ENCODE data around the gene CKS1B. TPM values are rescaled to one million over a fixed set of nuclear protein-coding genes. Genes with fewer than 3 reads are reported as not detected.
"Not testable (repeated sequence)": the region's sequence is repeated elsewhere in the genome, so short reads cannot be mapped to it uniquely, and the experiment has no call there.

Gene CKS1B
- total RNA-seq, 3 donors from 2014 or later (not counting 1 experiment from before 2014, with no cell fraction given), result 8.5 to 13.0 (median 12.9) TPM

DNA sequence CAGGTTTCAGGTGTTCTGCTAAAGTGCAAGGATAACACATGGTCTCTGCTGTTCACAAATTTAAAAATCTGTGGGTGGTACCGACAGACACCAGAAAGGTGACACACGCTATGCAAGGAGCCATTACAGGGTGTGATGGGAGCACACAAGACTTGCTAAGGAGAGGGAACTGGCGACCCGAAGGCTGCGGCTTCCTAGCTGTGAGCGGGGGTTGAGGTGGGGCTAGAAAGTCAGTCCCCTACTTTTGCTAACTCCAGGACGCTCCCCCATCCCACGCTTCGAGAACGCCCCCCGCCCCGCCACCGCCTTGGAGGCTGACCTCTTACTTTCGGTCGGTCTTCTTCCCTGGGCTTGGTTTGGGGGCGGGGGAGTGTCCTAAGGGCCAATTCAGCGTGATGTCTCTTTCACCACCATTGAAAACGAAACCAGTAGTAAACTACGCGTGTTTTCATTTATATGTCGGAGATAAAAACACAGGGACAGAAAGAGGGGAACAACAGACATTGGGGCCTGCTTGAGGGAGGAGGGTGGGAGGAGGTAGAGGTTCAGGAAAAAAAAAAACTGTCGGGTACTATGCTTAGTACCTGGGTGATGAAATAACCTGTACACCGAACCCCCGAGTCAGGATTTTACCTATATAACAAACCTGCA lies 1.1 kb downstream of the CKS1B start:
- H3K4me1 Mint-ChIP-seq, result peaks cover 13 to 15% of the 10 kb centered on the region in 2 donors
- Histone ChIP-seq H3K36me3 (ENCODE audit: control insufficient read depth, insufficient read depth, low read length) (no peaks in the 10 kb centered on the region), H3K4me3 (ENCODE audit: low read length) (peak overlapping the region; percentile 91)

DNA sequence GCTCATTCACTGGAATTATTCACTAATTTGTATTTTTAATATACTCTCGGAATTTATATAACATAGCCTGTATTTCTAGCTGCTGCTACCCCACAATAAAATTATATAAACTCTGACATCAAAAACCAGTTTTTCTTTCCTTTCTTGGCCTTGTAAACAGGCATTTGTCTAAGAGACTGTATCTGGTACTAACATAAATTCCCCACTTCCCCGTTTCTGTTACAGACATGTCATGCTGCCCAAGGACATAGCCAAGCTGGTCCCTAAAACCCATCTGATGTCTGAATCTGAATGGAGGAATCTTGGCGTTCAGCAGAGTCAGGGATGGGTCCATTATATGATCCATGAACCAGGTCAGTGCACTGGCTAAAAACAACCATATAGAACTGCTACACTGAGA lies 3.3 kb downstream of the CKS1B start:
- H3K9me3 Mint-ChIP-seq; H3K27ac Mint-ChIP-seq; ATAC-seq; H3K27me3 Mint-ChIP-seq (ENCODE audit: low read depth in 2 of 2); H3K36me3 Mint-ChIP-seq; DNase-seq; H3K9me3 ChIP-seq (ENCODE audit: control insufficient read depth, insufficient read depth, low read length); intact Hi-C loops (cut with micrococcal nuclease); H3K4me3 ChIP-seq (ENCODE audit: low read length); H3K36me3 ChIP-seq (ENCODE audit: control insufficient read depth, insufficient read depth, low read length); H3K4me1 Mint-ChIP-seq; H3K27ac ChIP-seq (ENCODE audit: low read length); H3K27me3 ChIP-seq (ENCODE audit: control insufficient read depth, insufficient read depth, low read length): not testable (repeated sequence)
- WGBS (ENCODE audit: insufficient coverage), result 74% methylated on average over 3 of the region's 3 CpGs
- peak overlapping the region; percentile 45 for H3K4me3 Mint-ChIP-seq
- peaks cover 26% of the 10 kb centered on the region for H3K4me1 ChIP-seq (ENCODE audit: control insufficient read depth, insufficient read depth, low read length)

More for the DNA sequence above, 1.1 kb downstream of the CKS1B start:
- peak; percentile 53 to 73 for DNase-seq
- Mint-ChIP-seq H3K36me3 (no peaks in the 10 kb centered on the region), H3K27ac (no peak overlapping the region), H3K9me3 (no peaks in the 10 kb centered on the region), H3K27me3 (ENCODE audit: low read depth in 2 of 2) (no peaks in the 10 kb centered on the region), H3K4me3 (no peak overlapping the region)
- WGBS (ENCODE audit: insufficient coverage), result under 1% methylated on average over 21 of the region's 24 CpGs
- ATAC-seq, result peak in 1 of 3 donors; percentile 6
- H3K9me3 ChIP-seq (ENCODE audit: control insufficient read depth, insufficient read depth, low read length), result no peaks in the 10 kb centered on the region
- H3K27ac ChIP-seq (ENCODE audit: low read length), result peak overlapping the region; percentile 99
- H3K4me1 ChIP-seq (ENCODE audit: control insufficient read depth, insufficient read depth, low read length), result peaks cover 37% of the 10 kb centered on the region
- intact Hi-C loops (cut with micrococcal nuclease), result loop anchor here (2.0 kb wide), 2 partner anchors 19 to 41 kb away; partner anchors contain the start of gene PBXIP1
- no peaks in the 10 kb centered on the region for H3K27me3 ChIP-seq (ENCODE audit: control insufficient read depth, insufficient read depth, low read length)
- TF ChIP-seq, protein P1, sequence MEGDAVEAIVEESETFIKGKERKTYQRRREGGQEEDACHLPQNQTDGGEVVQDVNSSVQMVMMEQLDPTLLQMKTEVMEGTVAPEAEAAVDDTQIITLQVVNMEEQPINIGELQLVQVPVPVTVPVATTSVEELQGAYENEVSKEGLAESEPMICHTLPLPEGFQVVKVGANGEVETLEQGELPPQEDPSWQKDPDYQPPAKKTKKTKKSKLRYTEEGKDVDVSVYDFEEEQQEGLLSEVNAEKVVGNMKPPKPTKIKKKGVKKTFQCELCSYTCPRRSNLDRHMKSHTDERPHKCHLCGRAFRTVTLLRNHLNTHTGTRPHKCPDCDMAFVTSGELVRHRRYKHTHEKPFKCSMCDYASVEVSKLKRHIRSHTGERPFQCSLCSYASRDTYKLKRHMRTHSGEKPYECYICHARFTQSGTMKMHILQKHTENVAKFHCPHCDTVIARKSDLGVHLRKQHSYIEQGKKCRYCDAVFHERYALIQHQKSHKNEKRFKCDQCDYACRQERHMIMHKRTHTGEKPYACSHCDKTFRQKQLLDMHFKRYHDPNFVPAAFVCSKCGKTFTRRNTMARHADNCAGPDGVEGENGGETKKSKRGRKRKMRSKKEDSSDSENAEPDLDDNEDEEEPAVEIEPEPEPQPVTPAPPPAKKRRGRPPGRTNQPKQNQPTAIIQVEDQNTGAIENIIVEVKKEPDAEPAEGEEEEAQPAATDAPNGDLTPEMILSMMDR (IDR thresholded peaks at IDR 0.05), result no peak

DNA sequence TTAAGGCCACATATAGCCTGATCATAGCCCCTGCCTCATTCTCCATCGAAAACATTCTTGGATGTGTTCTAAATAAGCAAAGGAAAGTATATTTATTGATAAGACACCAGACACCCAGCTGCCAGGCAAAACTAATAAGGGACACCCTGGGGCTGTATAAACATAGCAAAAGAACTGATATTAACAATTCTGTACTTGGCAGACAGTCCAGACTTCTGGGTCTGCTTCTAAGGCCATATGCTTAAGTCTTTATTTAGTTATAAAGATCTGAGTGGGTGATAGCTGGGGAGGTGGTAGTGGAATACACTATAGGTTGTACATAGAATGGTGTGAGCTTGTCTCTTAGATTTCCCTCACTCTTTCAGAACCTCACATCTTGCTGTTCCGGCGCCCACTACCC lies 3.9 kb downstream of the CKS1B start:
- DNase-seq (no peak), ATAC-seq (no peak)
- H3K27ac Mint-ChIP-seq, result no peak overlapping the region
- H3K4me1 Mint-ChIP-seq, result no peaks in the 10 kb centered on the region
- H3K4me3 Mint-ChIP-seq, result no peak overlapping the region
- H3K27ac ChIP-seq (ENCODE audit: low read length), result no peak overlapping the region
- TF ChIP-seq, protein P1 (IDR thresholded peaks at IDR 0.05), result no peak
- H3K9me3 ChIP-seq (ENCODE audit: control insufficient read depth, insufficient read depth, low read length), result no peaks in the 10 kb centered on the region
- peaks cover 20% of the 10 kb centered on the region for H3K4me1 ChIP-seq (ENCODE audit: control insufficient read depth, insufficient read depth, low read length)
- no peak overlapping the region for H3K4me3 ChIP-seq (ENCODE audit: low read length)
- H3K9me3 Mint-ChIP-seq, result no peaks in the 10 kb centered on the region
- no peaks in the 10 kb centered on the region for H3K27me3 ChIP-seq (ENCODE audit: control insufficient read depth, insufficient read depth, low read length)
- WGBS (ENCODE audit: insufficient coverage), result no CpG with 5 or more reads among the region's 3 CpGs
- H3K36me3 ChIP-seq (ENCODE audit: control insufficient read depth, insufficient read depth, low read length), result no peaks in the 10 kb centered on the region
- intact Hi-C loops (cut with micrococcal nuclease), result no loop called here
- no peaks in the 10 kb centered on the region for H3K27me3 Mint-ChIP-seq (ENCODE audit: low read depth in 2 of 2)
- no peaks in the 10 kb centered on the region for H3K36me3 Mint-ChIP-seq

DNA sequence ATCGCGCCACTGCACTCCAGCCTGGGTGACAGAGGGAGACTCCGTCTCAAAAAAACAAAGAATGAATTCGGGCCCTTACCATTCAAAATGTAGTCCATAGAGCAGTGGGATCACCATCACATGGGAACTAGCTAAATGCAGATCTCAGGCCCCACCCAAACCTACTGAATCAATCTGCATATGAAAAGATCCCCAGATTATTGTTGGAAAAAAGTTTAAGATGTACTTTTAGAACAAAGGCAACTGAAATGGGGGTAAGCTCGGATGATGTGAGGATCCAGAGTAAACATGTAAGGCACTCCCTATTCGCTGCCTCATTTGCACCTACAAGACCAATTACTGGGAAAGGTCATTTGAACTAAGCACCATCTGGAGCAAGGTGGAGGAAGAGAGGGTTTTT lies 7.9 kb downstream of the CKS1B start:
- H3K27ac Mint-ChIP-seq, result no peak overlapping the region
- no peaks in the 10 kb centered on the region for H3K9me3 Mint-ChIP-seq
- no peaks in the 10 kb centered on the region for H3K36me3 Mint-ChIP-seq
- TF ChIP-seq, protein P1 (IDR thresholded peaks at IDR 0.05), result no peak
- H3K4me1 Mint-ChIP-seq, result peaks cover 0 to 6% of the 10 kb centered on the region in 2 donors
- H3K27me3 Mint-ChIP-seq (ENCODE audit: low read depth in 2 of 2), result no peaks in the 10 kb centered on the region
- Histone ChIP-seq H3K4me3 (ENCODE audit: low read length) (peak overlapping the region; percentile 8), H3K36me3 (ENCODE audit: control insufficient read depth, insufficient read depth, low read length) (peaks cover 6% of the 10 kb centered on the region), H3K4me1 (ENCODE audit: control insufficient read depth, insufficient read depth, low read length) (peaks cover 16% of the 10 kb centered on the region), H3K27me3 (ENCODE audit: control insufficient read depth, insufficient read depth, low read length) (no peaks in the 10 kb centered on the region), H3K27ac (ENCODE audit: low read length) (peak overlapping the region; percentile 1), H3K9me3 (ENCODE audit: control insufficient read depth, insufficient read depth, low read length) (no peaks in the 10 kb centered on the region)
- WGBS (ENCODE audit: insufficient coverage), result 94% methylated on average over 5 of the region's 6 CpGs
- intact Hi-C loops (cut with micrococcal nuclease), result no loop called here
- DNase-seq (no peak), ATAC-seq (no peak)
- no peak overlapping the region for H3K4me3 Mint-ChIP-seq

All from natural killer cell (primary cell).